HG02938 (cell line): ENCODE results near the gene FCN2.

Experiments
- ATAC-seq: cut with Tn5 transposase; IDR thresholded peaks from one replicate; pipeline ENCODE4 v1.9.1; 2021; ENCODE audit warnings: mild to moderate bottlenecking, moderate library complexity; ENCODE audit not compliant: unreplicated experiment

FCN2 gene

GRCh38 chr9:134880484-134881312, at the start of gene FCN2:
TSS of gene FCN2 (plus strand) at chr9:134880810. CDS start at chr9:134880822, 12 bp downstream.
- ATAC-seq = no peak

- no peak for ATAC-seq
Observed at GRCh38 chr9:134830926-134831720, 49.5 kb upstream of the FCN2 start.

- ATAC-seq = no peak
Observed at GRCh38 chr9:134832471-134832870, 48.1 kb upstream of the FCN2 start.

GRCh38 chr9:134833294-134833880, 47.2 kb upstream of the FCN2 start:
- no peak for ATAC-seq

GRCh38 chr9:134834217-134834956, 46.2 kb upstream of the FCN2 start:
- ATAC-seq = no peak

GRCh38 chr9:134834957-134835419, 45.6 kb upstream of the FCN2 start:
- ATAC-seq = no peak

GRCh38 chr9:134835448-134835847, 45.2 kb upstream of the FCN2 start:
- no peak for ATAC-seq

GRCh38 chr9:134835987-134836386, 44.6 kb upstream of the FCN2 start:
- ATAC-seq = no peak

GRCh38 chr9:134836406-134836970, 44.1 kb upstream of the FCN2 start:
- ATAC-seq = no peak

- ATAC-seq = no peak
Observed at GRCh38 chr9:134837529-134837928, 43.1 kb upstream of the FCN2 start.

- no peak for ATAC-seq
Observed at GRCh38 chr9:134838651-134839454, 41.8 kb upstream of the FCN2 start.

GRCh38 chr9:134839455-134840125, 41.0 kb upstream of the FCN2 start:
- no peak for ATAC-seq

GRCh38 chr9:134840511-134840910, 40.1 kb upstream of the FCN2 start:
- ATAC-seq = no peak

GRCh38 chr9:134841180-134841904, 39.3 kb upstream of the FCN2 start:
- ATAC-seq = no peak

- no peak for ATAC-seq
Observed at GRCh38 chr9:134842321-134842720, 38.3 kb upstream of the FCN2 start.

- ATAC-seq = no peak
Observed at GRCh38 chr9:134843740-134844139, 36.9 kb upstream of the FCN2 start.

GRCh38 chr9:134844821-134845220, 35.8 kb upstream of the FCN2 start:
- ATAC-seq = no peak

- ATAC-seq = no peak
Observed at GRCh38 chr9:134846187-134846586, 34.4 kb upstream of the FCN2 start.
